GM19043 (cell line): ENCODE results near the gene PRLHR.
"Not testable (repeated sequence)": the region's sequence is repeated elsewhere in the genome, so short reads cannot be mapped to it uniquely, and the experiment has no call there.

Experiments
- ATAC-seq: cut with Tn5 transposase; IDR thresholded peaks from one replicate; pipeline ENCODE4 v1.9.1; 2021; ENCODE audit warnings: low read depth; ENCODE audit not compliant: unreplicated experiment

The PRLHR gene

GRCh38 chr10:118595598-118596425 is at the start of gene PRLHR:
Gene PRLHR (minus strand): TSS chr10:118595648. CDS start chr10:118595244, 404 bp downstream.
- no peak for ATAC-seq

- no peak for ATAC-seq
Measured at GRCh38 chr10:118642228-118642627, 46.8 kb upstream of the PRLHR start.

GRCh38 chr10:118638680-118639079 is 43.2 kb upstream of the PRLHR start:
- ATAC-seq, result no peak

GRCh38 chr10:118635674-118636402 is 40.4 kb upstream of the PRLHR start:
- ATAC-seq, result no peak

GRCh38 chr10:118633786-118634185 is 38.3 kb upstream of the PRLHR start:
- no peak for ATAC-seq

GRCh38 chr10:118629211-118629610 is 33.8 kb upstream of the PRLHR start:
- no peak for ATAC-seq

- ATAC-seq, result no peak
Measured at GRCh38 chr10:118628397-118628796, 32.9 kb upstream of the PRLHR start.

GRCh38 chr10:118626953-118627352 is 31.5 kb upstream of the PRLHR start:
- ATAC-seq, result no peak

GRCh38 chr10:118625504-118625903 is 30.1 kb upstream of the PRLHR start:
- ATAC-seq, result no peak

GRCh38 chr10:118624747-118625146 is 29.3 kb upstream of the PRLHR start:
- no peak for ATAC-seq

- ATAC-seq, result no peak
Measured at GRCh38 chr10:118621304-118621942, 26.0 kb upstream of the PRLHR start.

- not testable (repeated sequence) for ATAC-seq
Measured at GRCh38 chr10:118613863-118614262, 18.4 kb upstream of the PRLHR start.

GRCh38 chr10:118610577-118610976 is 15.1 kb upstream of the PRLHR start:
- ATAC-seq, result no peak

GRCh38 chr10:118607768-118608354 is 12.4 kb upstream of the PRLHR start:
- ATAC-seq, result no peak

- no peak for ATAC-seq
Measured at GRCh38 chr10:118605694-118606093, 10.2 kb upstream of the PRLHR start.

- ATAC-seq, result no peak
Measured at GRCh38 chr10:118596426-118597124, 1.1 kb upstream of the PRLHR start.

- no peak for ATAC-seq
Measured at GRCh38 chr10:118595064-118595420, 406 bp downstream of the PRLHR start.

GRCh38 chr10:118594392-118595063 is 920 bp downstream of the PRLHR start:
- ATAC-seq, result no peak

GRCh38 chr10:118592675-118593330 is 2.6 kb downstream of the PRLHR start:
- ATAC-seq, result no peak
